HG03095 (cell line): ENCODE measurements around the gene STX18.
A peak's percentile ranks its signal among the peaks of the same experiment; 100 is the strongest.

ENCODE experiments used
- ATAC-seq: cut with Tn5 transposase; IDR thresholded peaks from one replicate; pipeline ENCODE4 v1.9.1; 2021; ENCODE audit warnings: moderate library complexity; ENCODE audit not compliant: unreplicated experiment

STX18 gene

GRCh38 chr4:4440333-4441061 lies 101.4 kb downstream of the STX18 start:
- peak; percentile 58 for ATAC-seq

DNA sequence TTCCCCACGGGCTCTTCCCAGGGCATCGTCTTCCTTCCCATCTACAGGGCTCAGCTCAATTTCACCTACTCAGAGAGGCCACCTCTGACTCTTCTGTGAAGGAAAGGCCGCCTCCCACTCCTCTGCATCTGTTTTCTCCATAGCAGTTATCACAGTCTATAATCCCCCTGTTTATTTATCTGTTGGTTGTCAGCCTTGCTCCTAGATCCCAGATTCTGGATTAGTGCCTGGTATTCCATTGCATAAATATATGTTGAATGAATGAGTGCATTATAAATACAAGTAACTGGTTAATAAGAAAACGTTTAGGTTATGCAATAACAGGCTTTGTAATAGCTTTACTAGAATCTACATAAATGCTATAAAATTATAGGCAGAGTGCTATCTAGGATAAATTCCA lies 102.1 kb downstream of the STX18 start:
- no peak for ATAC-seq

- ATAC-seq, result no peak
These were observed 103.0 kb downstream of the STX18 start for GRCh38 chr4:4438891-4439290.

GRCh38 chr4:4437798-4438470 lies 103.9 kb downstream of the STX18 start:
- ATAC-seq, result no peak

DNA sequence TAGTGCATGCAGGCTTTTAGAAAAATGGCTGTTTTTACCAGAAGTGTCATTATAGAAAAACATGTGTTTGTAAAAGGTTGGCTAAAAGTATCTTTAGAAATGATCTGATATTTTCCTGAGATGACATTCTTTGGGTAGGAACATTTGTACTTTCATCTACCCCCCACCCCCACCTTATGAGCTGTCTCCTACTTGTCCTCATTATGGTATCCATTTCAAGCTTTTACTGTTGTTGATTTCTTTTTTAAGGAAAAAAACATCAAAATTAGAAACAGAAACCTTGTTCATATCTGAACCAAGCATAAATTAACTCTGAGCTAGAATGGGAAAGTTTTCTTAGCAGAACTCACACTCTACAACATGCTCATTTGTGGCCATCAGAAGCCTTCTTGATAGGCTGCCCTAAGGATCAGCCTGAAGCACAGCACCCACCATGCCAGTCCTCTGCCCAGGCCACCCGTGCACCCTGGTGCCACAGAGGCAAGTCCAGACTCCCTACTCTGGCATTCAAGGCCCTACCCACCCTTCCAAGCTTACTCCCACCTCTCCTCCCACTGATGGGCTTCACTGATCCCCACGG lies 105.5 kb downstream of the STX18 start:
- ATAC-seq, result no peak

DNA sequence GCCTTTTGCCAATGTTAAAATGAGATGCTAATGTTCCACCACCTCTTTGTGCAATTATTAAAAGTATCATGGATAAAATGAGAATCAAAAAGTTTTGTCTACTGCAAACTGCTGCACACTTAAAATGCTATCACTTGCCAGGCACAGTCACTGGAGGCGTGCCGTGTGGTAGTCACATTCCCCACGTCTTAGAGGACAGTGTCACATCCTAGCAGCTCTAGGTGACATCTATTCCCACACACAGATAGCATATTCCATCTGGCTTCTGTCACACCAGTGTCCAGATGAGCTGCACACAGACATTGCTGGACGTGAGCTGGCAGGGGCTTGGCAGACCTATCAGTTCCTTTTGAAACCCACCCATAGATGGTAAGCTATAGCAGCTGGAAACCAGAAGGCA lies 107.9 kb downstream of the STX18 start:
- no peak for ATAC-seq

- no peak for ATAC-seq
These were observed 109.3 kb downstream of the STX18 start for GRCh38 chr4:4432341-4433125.

DNA sequence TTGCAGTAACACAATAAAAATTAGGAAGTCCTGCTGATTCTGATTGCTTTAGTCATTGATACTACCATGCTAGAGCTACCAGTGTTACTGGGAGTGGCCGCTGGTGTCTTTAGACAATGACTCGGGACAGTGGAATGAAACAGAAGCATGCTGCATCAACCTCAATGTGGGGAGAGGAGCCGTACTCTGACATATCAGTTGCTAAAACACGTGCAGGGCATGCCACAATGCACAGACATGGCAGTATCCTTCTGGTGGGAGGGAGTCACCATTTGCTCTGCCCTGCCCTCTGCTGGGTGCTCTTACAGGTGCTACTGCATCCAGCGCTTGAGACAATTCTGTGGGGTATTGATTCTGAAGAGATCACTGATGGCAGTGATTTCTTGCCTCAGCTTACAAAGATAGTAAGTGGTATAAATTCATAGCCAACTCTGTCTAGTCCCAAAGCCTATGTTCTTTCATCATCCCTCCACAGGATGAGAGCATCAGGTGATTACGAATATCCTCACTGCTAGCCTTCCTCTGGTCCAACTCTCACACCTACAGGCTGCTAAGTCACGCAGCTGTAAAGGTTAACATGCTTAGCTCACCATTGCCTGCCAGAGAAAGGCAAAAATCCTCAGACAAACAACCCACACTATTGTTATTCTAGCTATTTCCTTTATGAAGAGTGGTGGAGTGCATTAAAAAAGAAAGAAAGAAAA lies 111.2 kb downstream of the STX18 start:
- ATAC-seq, result peak; percentile 62

DNA sequence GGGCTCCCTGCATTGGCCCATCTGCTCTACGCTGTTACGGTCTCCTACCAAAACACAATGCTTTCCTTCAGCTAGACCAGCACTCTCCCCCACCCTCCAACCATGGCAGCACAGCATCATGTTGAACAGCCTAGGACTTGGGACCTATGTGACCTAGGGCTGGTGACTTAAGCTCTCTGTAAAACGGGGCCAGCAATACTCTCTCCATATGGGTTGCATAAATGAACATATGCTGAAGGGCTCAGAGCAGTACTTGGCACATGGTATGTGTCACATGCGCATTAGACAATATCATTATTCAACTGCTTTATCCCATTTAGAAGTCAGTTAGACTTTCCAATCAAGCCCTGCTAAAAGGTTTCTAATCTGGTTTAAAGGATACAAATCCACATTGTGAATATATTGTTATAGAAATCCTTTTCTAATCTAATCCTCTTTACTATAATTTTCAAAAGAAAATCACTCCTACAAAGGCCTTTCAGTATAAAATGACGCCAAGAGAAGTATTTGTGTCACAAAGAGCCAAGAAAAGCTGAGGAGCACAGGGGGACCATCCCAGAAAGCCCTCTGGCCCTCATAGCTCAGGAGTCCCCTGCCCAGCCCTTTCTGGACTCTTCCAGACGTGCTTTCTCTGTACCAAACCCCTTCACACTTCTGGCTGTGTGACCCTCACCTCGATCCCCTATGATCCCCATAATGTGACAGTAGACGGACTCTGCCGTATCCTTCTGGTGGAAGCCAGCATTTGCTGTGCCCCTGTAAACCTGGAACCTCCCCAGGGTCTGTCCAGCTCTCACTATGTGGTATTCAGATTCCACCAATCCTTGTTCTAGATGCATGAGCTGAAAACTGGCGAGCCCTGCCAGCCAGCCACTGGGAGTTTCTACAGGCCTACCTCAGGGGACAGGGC lies 112.6 kb downstream of the STX18 start:
- ATAC-seq, result no peak

DNA sequence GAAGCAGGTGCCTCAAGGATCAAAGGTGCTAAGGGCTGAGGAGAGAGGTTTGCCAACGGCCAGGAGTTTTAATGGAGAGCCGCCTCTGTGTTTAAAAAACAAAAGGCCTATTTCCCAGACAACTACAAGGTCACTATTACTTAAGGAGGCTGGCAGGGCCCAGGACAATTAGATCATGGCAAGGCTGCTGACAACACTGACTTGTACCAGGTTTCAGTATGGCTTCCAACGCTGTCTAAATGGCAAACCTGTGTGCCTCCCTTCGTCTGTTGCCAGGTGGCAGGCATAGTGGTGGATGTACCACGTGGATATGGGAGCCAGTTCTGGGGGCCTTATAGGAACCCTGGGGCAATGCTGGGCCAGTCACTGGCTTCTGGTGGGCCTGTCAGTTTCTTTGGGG lies 114.0 kb downstream of the STX18 start:
- ATAC-seq, result no peak

GRCh38 chr4:4427121-4427870 lies 114.6 kb downstream of the STX18 start:
- no peak for ATAC-seq

DNA sequence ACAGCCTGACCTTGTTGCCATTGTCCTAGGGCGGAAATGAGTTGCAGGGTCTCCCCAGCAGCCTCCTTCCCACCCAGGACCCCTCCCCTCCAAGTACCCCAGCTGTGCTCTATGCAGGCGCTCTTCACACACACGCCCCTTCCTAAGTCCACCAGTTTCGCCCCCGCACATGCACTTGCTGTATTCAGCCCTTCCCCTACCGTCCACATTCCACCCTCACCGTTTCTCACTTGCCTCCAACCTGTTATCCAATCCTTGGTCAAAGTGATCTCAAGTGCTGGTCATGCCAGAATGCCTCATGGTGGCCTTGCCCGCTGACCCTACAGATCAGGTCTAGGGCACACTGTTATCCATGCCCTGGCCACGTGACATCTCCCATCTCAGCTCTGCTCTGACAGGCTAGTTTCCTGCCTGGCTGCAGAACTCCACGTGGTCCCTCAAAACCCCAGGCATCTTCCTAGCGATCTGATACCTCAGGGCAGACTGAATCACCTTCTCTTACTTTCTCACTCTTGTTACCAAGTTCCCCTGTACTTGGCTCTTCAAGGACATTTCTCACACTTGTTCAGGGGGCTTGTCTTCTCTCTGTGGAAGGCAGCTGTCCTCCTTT lies 115.2 kb downstream of the STX18 start:
- no peak for ATAC-seq

DNA sequence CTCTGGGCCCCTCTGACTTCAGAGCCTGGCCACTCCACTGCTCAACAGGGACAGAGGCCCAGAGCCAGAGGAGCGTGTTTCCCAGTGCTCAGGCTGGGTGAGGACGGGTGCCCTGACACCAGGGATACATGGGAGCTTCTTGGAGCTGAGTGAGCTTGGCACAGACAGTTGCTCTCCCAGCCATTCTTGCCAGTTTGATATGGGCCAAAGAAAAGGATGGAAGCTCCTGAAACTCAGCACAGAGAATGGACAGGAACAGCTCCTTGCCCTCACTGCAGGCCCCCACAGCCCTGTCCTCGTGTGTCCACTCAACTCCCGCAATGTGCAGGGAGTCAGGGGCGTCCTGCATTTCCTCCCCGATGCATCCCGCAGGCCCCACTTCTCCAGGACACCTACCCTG lies 116.2 kb downstream of the STX18 start:
- ATAC-seq, result no peak

- no peak for ATAC-seq
These were observed 116.6 kb downstream of the STX18 start for GRCh38 chr4:4425119-4425690.

- ATAC-seq, result no peak
These were observed 117.2 kb downstream of the STX18 start for GRCh38 chr4:4424499-4425115.

DNA sequence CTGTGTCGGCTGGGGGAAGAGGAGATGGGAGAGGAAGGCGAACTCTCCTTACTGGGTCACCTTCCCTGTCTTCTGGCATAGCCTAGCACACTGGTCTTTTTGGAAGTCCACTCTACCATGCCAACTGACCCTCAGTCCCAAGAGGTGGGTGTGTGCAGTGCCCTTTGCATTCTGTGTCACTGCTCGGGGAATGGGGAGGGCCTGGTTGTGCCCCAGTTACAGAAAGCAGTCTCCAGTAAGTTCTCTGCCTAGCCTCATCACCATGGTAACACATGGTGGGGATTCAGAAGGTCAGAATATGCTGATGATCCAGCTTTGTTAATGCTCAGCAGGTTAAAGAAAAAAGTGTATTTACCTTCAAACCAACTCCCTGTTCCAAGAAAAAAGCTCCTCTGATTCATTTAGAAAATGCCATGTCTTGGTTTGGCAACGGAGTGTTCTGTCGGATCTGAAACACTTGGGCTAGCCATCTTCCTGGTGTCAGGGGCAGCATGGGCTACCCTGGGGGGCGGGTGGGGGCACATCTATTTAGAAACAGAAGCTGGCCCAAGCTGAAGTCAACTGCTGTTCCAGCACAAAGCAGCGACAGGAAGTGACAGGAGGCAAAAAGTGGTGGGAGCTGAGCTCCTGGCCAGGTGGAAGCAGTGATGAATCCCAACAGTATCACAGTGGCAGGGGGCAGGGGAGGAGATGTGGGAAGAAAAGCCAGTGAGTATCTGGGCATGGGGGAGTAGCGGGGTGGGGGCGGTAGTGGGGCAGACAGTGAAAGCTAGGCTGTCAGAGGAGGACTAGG lies 117.9 kb downstream of the STX18 start:
- no peak for ATAC-seq

- ATAC-seq, result no peak
These were observed 118.9 kb downstream of the STX18 start for GRCh38 chr4:4422856-4423499.
